Measurements from ENCODE around the gene SLC44A1.
A peak's percentile ranks its signal among the peaks of the same experiment; 100 is the strongest.

SLC44A1 gene

GRCh38 chr9:105275938-105276337, 31.5 kb downstream of the SLC44A1 start:
- DNase-seq = no peak

- no peak for DNase-seq
These were observed 34.3 kb downstream of the SLC44A1 start for GRCh38 chr9:105278751-105279150.

GRCh38 chr9:105280691-105281090, 36.2 kb downstream of the SLC44A1 start:
- no peak for DNase-seq

- DNase-seq = no peak
These were observed 36.8 kb downstream of the SLC44A1 start for GRCh38 chr9:105281272-105281671.

GRCh38 chr9:105281926-105282325, 37.5 kb downstream of the SLC44A1 start:
- DNase-seq = no peak

GRCh38 chr9:105282870-105283621, 38.6 kb downstream of the SLC44A1 start:
- DNase-seq = no peak

GRCh38 chr9:105283795-105284194, 39.3 kb downstream of the SLC44A1 start:
- no peak for DNase-seq

GRCh38 chr9:105284463-105284862, 40.0 kb downstream of the SLC44A1 start:
- DNase-seq = no peak

- no peak for DNase-seq
These were observed 41.6 kb downstream of the SLC44A1 start for GRCh38 chr9:105286098-105286497.

- no peak for DNase-seq
These were observed 44.9 kb downstream of the SLC44A1 start for GRCh38 chr9:105289305-105289704.

GRCh38 chr9:105290418-105290817, 46.0 kb downstream of the SLC44A1 start:
- DNase-seq = peak; percentile 61

GRCh38 chr9:105290954-105291353, 46.5 kb downstream of the SLC44A1 start:
- no peak for DNase-seq

- DNase-seq = no peak
These were observed 47.0 kb downstream of the SLC44A1 start for GRCh38 chr9:105291422-105291859.

- no peak for DNase-seq
These were observed 47.5 kb downstream of the SLC44A1 start for GRCh38 chr9:105291938-105292337.

- peak; percentile 54 for DNase-seq
These were observed 49.0 kb downstream of the SLC44A1 start for GRCh38 chr9:105293408-105293807.

- DNase-seq = no peak
These were observed 50.7 kb downstream of the SLC44A1 start for GRCh38 chr9:105295201-105295550.

- DNase-seq = no peak
These were observed 51.5 kb downstream of the SLC44A1 start for GRCh38 chr9:105295986-105296385.

GRCh38 chr9:105296445-105296844, 52.0 kb downstream of the SLC44A1 start:
- no peak for DNase-seq

GRCh38 chr9:105296877-105297287, 52.4 kb downstream of the SLC44A1 start:
- no peak for DNase-seq

GRCh38 chr9:105297442-105298075, 53.1 kb downstream of the SLC44A1 start:
- DNase-seq = no peak

GRCh38 chr9:105299190-105299854, 54.9 kb downstream of the SLC44A1 start:
- DNase-seq = no peak

GRCh38 chr9:105302728-105303127, 58.3 kb downstream of the SLC44A1 start:
- DNase-seq = no peak

- DNase-seq = no peak
These were observed 61.4 kb downstream of the SLC44A1 start for GRCh38 chr9:105305856-105306255.
